K562 (cell line): ENCODE measurements around the gene SYT1. TPM values are rescaled to one million over a fixed set of nuclear protein-coding genes. Genes with fewer than 3 reads are reported as not detected.

Source experiments
- ATAC-seq: fragments of 200-7000 bp; cut with Tn5 transposase; 3 replicates; pipeline ENCODE4 v1.9.1; 2020; ENCODE audit warnings: moderate library complexity
- BruUV-seq: library from RNA; stranded (reverse); fragments of 400-500 nt; replicated peaks from 2 replicates; lab custom pipeline; 2021; lab: Mats Ljungman, UMichigan
- CTCF ChIA-PET: fragments of 300-600 bp; formaldehyde crosslinking; extraction: SDS; loops from one replicate; lab custom pipeline; 2021; ENCODE audit warnings: low intra/inter-chr PET ratio; lab: Yijun Ruan, JAX
- POLR2A ChIA-PET: fragments of 300-600, 350-650 bp; sonication (Branson Sonifier 250); formaldehyde crosslinking; extraction: SDS; loops from one replicate; lab custom pipeline; 2021; ENCODE audit warnings: antibody characterized with exemption, inconsistent platforms; lab: Yijun Ruan, JAX
- DNase-seq, 4 experiments: peaks; one replicate each; pipeline versions ENCODE4 v3.0.0 to v3.0.0-alpha.2; 2011 to 2018; ENCODE audit warnings: low spot score in 3 of 4, mixed read lengths in 3 of 4; ENCODE audit errors: extremely low read depth in 1 of 4
- FAIRE-seq: peaks from 2 replicates; lab custom pipeline; 2011; peaks lifted over from hg19 to GRCh38; lab: Jason Lieb, UNC
- H2AFZ ChIP-seq: 2 replicates; pipeline ENCODE4 v1.6.0; 2011; ENCODE audit warnings: low read depth, low read length, control low read depth, inconsistent platforms
- H3K27ac ChIP-seq: fragments of 200-600 bp; 3 replicates; pipeline ENCODE4 v1.8.0; 2011; ENCODE audit warnings: low read depth, mild to moderate bottlenecking, control low read depth, inconsistent platforms, low read length, moderate library complexity, mixed read lengths; ENCODE audit errors: extremely low read depth
- H3K27me3 ChIP-seq, 2 experiments: fragments of 300-600 bp in 1 of 2; 2 replicates in 1 of 2; 3 replicates in 1 of 2; pipeline versions ENCODE4 v1.6.0 to v1.8.0; 2011; ENCODE audit warnings: inconsistent platforms in 2 of 2, low read length in 2 of 2, mild to moderate bottlenecking in 1 of 2, mixed read lengths in 1 of 2, moderate library complexity in 1 of 2; ENCODE audit not compliant: control insufficient read depth in 2 of 2, insufficient read depth in 2 of 2
- H3K36me3 ChIP-seq: fragments of 300-600 bp; 3 replicates; pipeline ENCODE4 v1.8.0; 2011; ENCODE audit warnings: mild to moderate bottlenecking, low read length, inconsistent platforms; ENCODE audit not compliant: control insufficient read depth, insufficient read depth
- H3K4me1 ChIP-seq, 2 experiments: fragments of 200-600 bp in 1 of 2; replicated peaks in 1 of 2; 2 replicates in 1 of 2; 3 replicates in 1 of 2; pipeline versions ENCODE4 v1.5.1 to v1.8.0; 2011; ENCODE audit warnings: inconsistent platforms in 2 of 2, low read length in 2 of 2, mild to moderate bottlenecking in 1 of 2, mixed read lengths in 1 of 2, moderate library complexity in 1 of 2; ENCODE audit not compliant: control insufficient read depth in 2 of 2, insufficient read depth in 2 of 2
- H3K4me2 ChIP-seq: 2 replicates; pipeline ENCODE4 v1.6.1; 2011; ENCODE audit warnings: low read length, control low read depth, inconsistent platforms, mixed read lengths; ENCODE audit not compliant: insufficient read depth
- H3K4me3 ChIP-seq: fragments of 200-600 bp; sonication (generic), shearing (Covaris generic); 2 replicates; pipeline ENCODE4 v1.5.1; 2016; ENCODE audit warnings: control low read depth, inconsistent platforms
- H3K79me2 ChIP-seq: fragments of 200-600 bp; 3 replicates; pipeline ENCODE4 v1.8.0; 2011; ENCODE audit warnings: low read length, inconsistent platforms; ENCODE audit not compliant: control insufficient read depth, insufficient read depth
- H3K9ac ChIP-seq, 2 experiments: 2 replicates each; pipeline versions ENCODE4 v1.6.0 to v1.6.1; 2011; ENCODE audit warnings: low read depth in 2 of 2, low read length in 2 of 2, control low read depth in 1 of 2, inconsistent platforms in 1 of 2, mild to moderate bottlenecking in 1 of 2, mixed read lengths in 1 of 2; ENCODE audit not compliant: insufficient read depth in 1 of 2
- H3K9me1 ChIP-seq: one replicate; pipeline ENCODE4 v1.6.0; 2011; ENCODE audit warnings: inconsistent platforms, mild to moderate bottlenecking, low read length, moderate library complexity; ENCODE audit not compliant: control insufficient read depth, insufficient read depth
- H3K9me3 ChIP-seq: replicated peaks from 2 replicates; pipeline ENCODE4 v1.5.1; 2011; ENCODE audit warnings: low read depth, low read length, inconsistent platforms; ENCODE audit not compliant: control insufficient read depth, insufficient read depth
- H4K20me1 ChIP-seq: replicated peaks from 2 replicates; pipeline ENCODE4 v1.6.1; 2011; ENCODE audit warnings: low read length, inconsistent platforms, mixed read lengths; ENCODE audit not compliant: control insufficient read depth, insufficient read depth
- ATF4 ChIP-seq: fragments of 450-650 bp; formaldehyde crosslinking; IDR thresholded peaks from 2 replicates; pipeline ENCODE4 v1.4.0; 2022; ENCODE audit warnings: mild to moderate bottlenecking, moderate library complexity
- BRD9 ChIP-seq: fragments of 450-650 bp; IDR thresholded peaks from 2 replicates; pipeline ENCODE4 v1.6.1; 2018; ENCODE audit warnings: low read depth; ENCODE audit not compliant: partially characterized antibody
- CEBPG ChIP-seq, 3 experiments: fragments of 200-800 bp in 1 of 3; sonication (Bioruptor generic) in 1 of 3; sonication (generic) in 1 of 3; formaldehyde crosslinking in 1 of 3; IDR thresholded peaks in 2 of 3; conservative IDR thresholded peaks in 1 of 3; 2 replicates each; pipeline versions ENCODE4 v1.6.1 to v1.8.0; 2016 to 2022; ENCODE audit warnings: missing compliant biosample characterization in 2 of 3, missing genetic modification characterization in 2 of 3, mild to moderate bottlenecking in 1 of 3, missing genetic modification reagents in 1 of 3
- GATAD2A ChIP-seq: fragments of 450-650 bp; IDR thresholded peaks from 2 replicates; pipeline ENCODE4 v1.6.1; 2017
- ILF3 ChIP-seq: fragments of 450-650 bp; IDR thresholded peaks from 2 replicates; pipeline ENCODE4 v1.6.1; 2018; ENCODE audit warnings: antibody characterized with exemption, mild to moderate bottlenecking, moderate library complexity, borderline replicate concordance
- JUNB ChIP-seq: fragments of 450-650 bp; formaldehyde crosslinking; conservative IDR thresholded peaks from 2 replicates; pipeline ENCODE4 v1.4.0; 2020; ENCODE audit warnings: mild to moderate bottlenecking
- NUFIP1 ChIP-seq: fragments of 450-650 bp; IDR thresholded peaks from 2 replicates; pipeline ENCODE4 v1.6.1; 2018; ENCODE audit not compliant: partially characterized antibody
- ZNF449 ChIP-seq: fragments of 250-450 bp; sonication (Bioruptor Pico); IDR thresholded peaks from 2 replicates; pipeline ENCODE4 v1.8.0; 2022; ENCODE audit warnings: moderate library complexity, mild to moderate bottlenecking, inconsistent platforms
- WGBS: fragments of 100-300 bp; shearing (Covaris generic); methylation state at CpG from one replicate; pipeline ENCODE4 v1.1.6; 2016; ENCODE audit warnings: low coverage, mixed read lengths; ENCODE audit not compliant: insufficient coverage; ENCODE audit errors: missing lambda C conversion rate; 5-methylcytosine and 5-hydroxymethylcytosine counted together
- in situ Hi-C: fragments of 300-500 bp; cut with MboI; formaldehyde crosslinking; loops from 4 replicates; pipeline ENCODE4 v1.15.0; 2018; ENCODE audit warnings: inconsistent platforms, mixed read lengths
- intact Hi-C: fragments of 100-400 bp; cut with micrococcal nuclease; formaldehyde crosslinking; loops from 2 replicates; pipeline ENCODE4 v1.14.2; 2022
- polyA plus RNA-seq, 8 experiments: library from polyadenylated mRNA; depleted of rRNA in 4 of 8; stranded (reverse) in 5 of 8; unstranded in 3 of 8; fragments of >200 nt; fragmentation: Nextera tagmentation in 2 of 8; fragmentation: Illumina TruSeq in 1 of 8; extraction: Ambion mirVana in 2 of 8; extraction: Trizol in 1 of 8; gene quantifications; 2 replicates each; pipeline versions ENCODE4 v1.2.1 to v1.2.3, GENCODE V29; 2011 to 2014; ENCODE audit warnings: inconsistent platforms in 1 of 8, missing spikeins in 1 of 8
- total RNA-seq, 7 experiments: library from RNA; depleted of rRNA in 6 of 7; stranded (reverse); fragments of >200 nt in 6 of 7; fragmentation: Illumina TruSeq in 2 of 7; extraction: Trizol in 2 of 7; gene quantifications; 2 replicates each; pipeline versions ENCODE4 v1.2.1 to v1.2.3, GENCODE V29; 2011 to 2021; ENCODE audit warnings: low replicate concordance in 1 of 7
- TF ChIP-seq, protein P1 (sequence below): IDR thresholded peaks from 3 replicates; pipeline ENCODE4 v1.6.1; 2011; ENCODE audit warnings: borderline replicate concordance, mild to moderate bottlenecking, moderate library complexity; ENCODE audit not compliant: insufficient read length; ENCODE audit errors: extremely low read depth

The SYT1 gene
- total and polyA plus RNA-seq, 9 of the 15 experiments (the other 6 are each of a cell fraction or from before 2014, with no cell fraction given), result 0.03 to 0.13 (median 0.07) TPM; not detected in 4

DNA sequence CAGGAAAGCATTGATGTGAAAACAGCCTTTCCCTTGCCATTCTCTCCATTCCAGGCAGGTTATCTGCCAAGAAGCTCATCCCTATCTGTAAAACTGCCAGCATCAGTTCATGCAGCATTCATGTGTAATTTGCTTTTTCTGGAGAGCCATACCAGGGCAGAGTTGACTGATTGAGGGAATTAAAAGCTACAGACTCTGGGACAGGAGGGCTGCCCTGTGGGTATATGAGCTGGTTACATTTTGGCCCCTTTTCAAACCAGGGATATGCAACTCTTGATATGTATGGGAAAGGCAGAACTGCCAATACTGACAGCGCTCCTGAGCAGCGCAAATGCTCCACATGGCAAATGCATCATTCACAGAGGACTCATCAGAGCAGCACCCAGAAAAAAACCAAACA is 53.7 kb downstream of the SYT1 start (continued):
- TF ChIP-seq ZNF449 (CRISPR knock-in tag), result no peak
- no peak for TF ChIP-seq BRD9
- no peak for TF ChIP-seq GATAD2A
- TF ChIP-seq NUFIP1, result no peak

GRCh38 chr12:78928200-78929074 is 63.9 kb downstream of the SYT1 start:
- H3K4me3 ChIP-seq, result no peak overlapping the region
- H3K9me3 ChIP-seq, result no peaks in the 10 kb centered on the region
- ATAC-seq (no peak), FAIRE-seq (no peak), DNase-seq (no peak)
- ChIA-PET POLR2A (no interaction called here), CTCF (no interaction called here)
- H4K20me1 ChIP-seq, result no peaks in the 10 kb centered on the region
- BruUV-seq, result no TSS peak
- H3K4me2 ChIP-seq, result no peak overlapping the region
- H3K27me3 ChIP-seq, result no peaks in the 10 kb centered on the region
- no peaks in the 10 kb centered on the region for H3K9me1 ChIP-seq
- intact Hi-C loops, result no loop called here
- in situ Hi-C loops, result no loop called here
- H3K9ac ChIP-seq, result no peak overlapping the region
- H3K27ac ChIP-seq, result no peak overlapping the region
- H3K36me3 ChIP-seq, result no peaks in the 10 kb centered on the region
- H3K4me1 ChIP-seq, result no peaks in the 10 kb centered on the region
- no peak overlapping the region for H2AFZ ChIP-seq
- WGBS, result 2% methylated on average over 5 of the region's 5 CpGs
- H3K79me2 ChIP-seq, result no peaks in the 10 kb centered on the region
- TF ChIP-seq JUNB (CRISPR knock-in tag), result no peak
- no peak for TF ChIP-seq CEBPG (CRISPR knock-in tag; IDR thresholded peaks at IDR 0.05)
- 0 out of 4 replicates have a peak, but pooled peaks of 1 of the 2 experiments have one; percentile 15 for TF ChIP-seq CEBPG (tag; conservative IDR thresholded peaks at IDR 0.05 in 1 of 2, IDR thresholded peaks at IDR 0.05 in 1 of 2)
- TF ChIP-seq, protein P1, sequence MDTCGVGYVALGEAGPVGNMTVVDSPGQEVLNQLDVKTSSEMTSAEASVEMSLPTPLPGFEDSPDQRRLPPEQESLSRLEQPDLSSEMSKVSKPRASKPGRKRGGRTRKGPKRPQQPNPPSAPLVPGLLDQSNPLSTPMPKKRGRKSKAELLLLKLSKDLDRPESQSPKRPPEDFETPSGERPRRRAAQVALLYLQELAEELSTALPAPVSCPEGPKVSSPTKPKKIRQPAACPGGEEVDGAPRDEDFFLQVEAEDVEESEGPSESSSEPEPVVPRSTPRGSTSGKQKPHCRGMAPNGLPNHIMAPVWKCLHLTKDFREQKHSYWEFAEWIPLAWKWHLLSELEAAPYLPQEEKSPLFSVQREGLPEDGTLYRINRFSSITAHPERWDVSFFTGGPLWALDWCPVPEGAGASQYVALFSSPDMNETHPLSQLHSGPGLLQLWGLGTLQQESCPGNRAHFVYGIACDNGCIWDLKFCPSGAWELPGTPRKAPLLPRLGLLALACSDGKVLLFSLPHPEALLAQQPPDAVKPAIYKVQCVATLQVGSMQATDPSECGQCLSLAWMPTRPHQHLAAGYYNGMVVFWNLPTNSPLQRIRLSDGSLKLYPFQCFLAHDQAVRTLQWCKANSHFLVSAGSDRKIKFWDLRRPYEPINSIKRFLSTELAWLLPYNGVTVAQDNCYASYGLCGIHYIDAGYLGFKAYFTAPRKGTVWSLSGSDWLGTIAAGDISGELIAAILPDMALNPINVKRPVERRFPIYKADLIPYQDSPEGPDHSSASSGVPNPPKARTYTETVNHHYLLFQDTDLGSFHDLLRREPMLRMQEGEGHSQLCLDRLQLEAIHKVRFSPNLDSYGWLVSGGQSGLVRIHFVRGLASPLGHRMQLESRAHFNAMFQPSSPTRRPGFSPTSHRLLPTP, result no peak
- TF ChIP-seq ATF4 (CRISPR knock-in tag), result 0 out of 2 replicates have a peak, but pooled peaks have one; percentile 17
- TF ChIP-seq ILF3, result no peak
